ENCODE measurements around the gene USE1.

DNA sequence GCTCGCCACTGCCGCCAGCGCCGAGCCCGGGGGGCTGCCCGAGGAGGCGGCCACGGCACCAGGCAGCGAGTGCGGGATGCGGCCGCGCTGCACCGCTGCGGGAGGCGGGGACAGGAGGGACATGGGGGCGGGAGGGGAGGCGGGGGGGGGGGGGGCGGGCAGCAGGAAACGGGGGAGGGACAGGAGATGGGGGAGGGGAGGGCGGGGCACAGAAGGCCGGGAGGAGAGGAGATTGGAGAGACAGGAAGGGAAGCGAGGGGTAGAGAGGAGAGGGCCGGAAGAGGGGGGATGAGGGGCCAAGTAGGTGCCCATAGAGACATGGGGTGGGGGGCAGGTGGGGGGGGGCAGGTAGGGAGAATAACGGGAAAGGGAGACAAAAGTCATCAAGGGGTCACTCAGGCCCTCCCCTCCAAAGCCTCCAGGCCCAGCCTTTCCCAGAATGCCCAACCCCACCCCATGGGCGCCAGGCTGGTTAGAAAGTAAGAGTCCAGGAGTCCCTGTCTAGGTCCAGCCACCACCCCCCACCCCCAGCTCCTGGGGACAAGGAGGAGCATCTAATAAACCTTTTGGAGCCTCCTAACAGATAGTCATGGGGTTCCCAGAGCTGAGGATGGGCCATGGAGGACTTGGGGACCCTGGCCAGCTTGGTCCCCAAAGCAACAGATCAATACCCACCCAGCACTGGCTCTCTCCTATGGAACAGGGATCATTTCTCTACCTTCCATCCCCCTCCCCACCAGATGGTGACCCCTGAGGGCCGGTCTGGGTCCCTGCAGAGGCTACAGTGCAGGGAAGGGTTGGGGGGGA, 21.0 kb downstream of the USE1 start:
- TF ChIP-seq, protein P1, sequence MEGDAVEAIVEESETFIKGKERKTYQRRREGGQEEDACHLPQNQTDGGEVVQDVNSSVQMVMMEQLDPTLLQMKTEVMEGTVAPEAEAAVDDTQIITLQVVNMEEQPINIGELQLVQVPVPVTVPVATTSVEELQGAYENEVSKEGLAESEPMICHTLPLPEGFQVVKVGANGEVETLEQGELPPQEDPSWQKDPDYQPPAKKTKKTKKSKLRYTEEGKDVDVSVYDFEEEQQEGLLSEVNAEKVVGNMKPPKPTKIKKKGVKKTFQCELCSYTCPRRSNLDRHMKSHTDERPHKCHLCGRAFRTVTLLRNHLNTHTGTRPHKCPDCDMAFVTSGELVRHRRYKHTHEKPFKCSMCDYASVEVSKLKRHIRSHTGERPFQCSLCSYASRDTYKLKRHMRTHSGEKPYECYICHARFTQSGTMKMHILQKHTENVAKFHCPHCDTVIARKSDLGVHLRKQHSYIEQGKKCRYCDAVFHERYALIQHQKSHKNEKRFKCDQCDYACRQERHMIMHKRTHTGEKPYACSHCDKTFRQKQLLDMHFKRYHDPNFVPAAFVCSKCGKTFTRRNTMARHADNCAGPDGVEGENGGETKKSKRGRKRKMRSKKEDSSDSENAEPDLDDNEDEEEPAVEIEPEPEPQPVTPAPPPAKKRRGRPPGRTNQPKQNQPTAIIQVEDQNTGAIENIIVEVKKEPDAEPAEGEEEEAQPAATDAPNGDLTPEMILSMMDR (IDR thresholded peaks at IDR 0.05; ENCODE audit: insufficient read depth, low read length, poor library complexity, severe bottlenecking): no peak
- TF ChIP-seq EZH2phosphoT487 (conservative IDR thresholded peaks at IDR 0.05; ENCODE audit: low read length): no peak
